HG03280 (cell line): Measurements from ENCODE around the gene TENM3.
"Not testable (repeated sequence)": the region's sequence is repeated elsewhere in the genome, so short reads cannot be mapped to it uniquely, and the experiment has no call there.

Experiments
- ATAC-seq: cut with Tn5 transposase; IDR thresholded peaks from one replicate; pipeline ENCODE4 v1.9.1; 2021; ENCODE audit warnings: mild to moderate bottlenecking, moderate library complexity; ENCODE audit not compliant: unreplicated experiment

TENM3 gene

DNA sequence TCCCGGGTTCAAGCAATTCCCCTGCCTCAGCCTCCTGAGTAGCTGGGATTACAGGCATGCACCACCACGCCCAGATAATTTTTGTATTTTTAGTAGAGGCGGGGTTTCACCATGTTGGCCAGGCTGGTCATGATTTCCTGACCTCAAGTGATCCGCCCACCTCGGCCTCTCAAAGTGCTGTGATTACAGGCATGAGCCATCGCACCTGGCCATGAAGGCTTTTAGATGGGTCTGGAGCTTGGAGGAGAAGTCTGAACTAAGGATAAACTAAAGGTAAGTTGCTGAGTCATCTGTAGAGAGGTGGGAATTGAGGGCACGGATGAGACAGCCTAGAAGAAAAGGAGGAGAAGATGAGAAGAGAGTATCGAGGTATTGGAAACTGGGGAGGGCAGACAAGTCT lies at the start of gene TENM3:
Gene TENM3 (plus strand): TSS at position 199 of the 400 bp plus-strand sequence. CDS start 80,619 bp downstream, outside the sequence.
- not testable (repeated sequence) for ATAC-seq

DNA sequence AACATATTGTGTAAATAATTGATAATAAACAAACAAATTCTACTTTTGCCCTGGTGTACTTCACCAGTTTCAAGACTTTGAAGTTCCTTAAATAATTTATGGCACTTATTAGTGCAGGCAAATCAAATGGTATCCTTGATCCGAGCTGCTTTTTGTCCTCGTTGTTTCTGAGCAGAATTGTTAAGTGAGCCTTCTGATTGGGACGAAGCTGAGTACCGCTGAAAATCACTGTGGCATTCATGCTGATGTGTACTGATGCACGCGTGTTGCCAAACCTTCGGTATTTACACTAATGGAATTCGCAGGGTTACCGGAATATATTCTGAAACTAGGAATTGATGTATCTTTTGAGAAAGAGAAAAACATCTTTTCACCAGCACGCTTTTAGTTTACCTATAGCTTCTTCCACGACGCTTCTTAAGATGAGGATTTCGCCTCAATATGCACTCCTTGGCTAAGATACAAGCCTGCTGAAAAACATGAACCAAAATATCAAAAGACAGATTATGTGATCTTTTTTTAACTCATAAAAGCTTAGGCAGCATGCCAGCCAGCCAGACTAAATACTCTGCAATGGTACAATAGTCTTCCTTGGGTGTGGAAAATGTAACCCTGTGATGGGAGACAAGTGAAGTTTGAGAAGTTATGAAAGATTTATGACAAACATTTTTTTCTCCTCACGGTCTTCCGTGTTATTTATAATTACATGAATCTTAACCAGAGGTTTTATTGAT lies 48.9 kb upstream of the TENM3 start:
- ATAC-seq = no peak

DNA sequence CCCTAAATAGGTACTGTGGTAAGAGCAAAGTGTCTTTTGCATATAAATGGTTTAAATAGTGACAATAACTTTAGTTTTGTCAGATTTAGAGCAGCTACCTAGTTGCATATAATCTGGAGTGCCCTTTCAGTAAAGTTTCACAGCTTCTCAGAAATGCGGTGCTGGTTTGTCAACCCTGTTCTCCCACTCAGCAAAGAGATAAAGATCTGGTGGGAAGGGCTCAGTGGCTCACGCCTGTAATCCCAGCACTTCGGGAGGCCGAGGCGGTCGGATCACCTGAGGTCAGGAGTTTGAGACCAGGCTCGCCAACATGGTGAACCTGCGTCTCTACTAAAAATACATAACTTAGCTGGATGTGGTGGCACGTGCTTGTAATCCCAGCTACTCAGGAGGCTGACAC lies 45.6 kb upstream of the TENM3 start:
- ATAC-seq = no peak

DNA sequence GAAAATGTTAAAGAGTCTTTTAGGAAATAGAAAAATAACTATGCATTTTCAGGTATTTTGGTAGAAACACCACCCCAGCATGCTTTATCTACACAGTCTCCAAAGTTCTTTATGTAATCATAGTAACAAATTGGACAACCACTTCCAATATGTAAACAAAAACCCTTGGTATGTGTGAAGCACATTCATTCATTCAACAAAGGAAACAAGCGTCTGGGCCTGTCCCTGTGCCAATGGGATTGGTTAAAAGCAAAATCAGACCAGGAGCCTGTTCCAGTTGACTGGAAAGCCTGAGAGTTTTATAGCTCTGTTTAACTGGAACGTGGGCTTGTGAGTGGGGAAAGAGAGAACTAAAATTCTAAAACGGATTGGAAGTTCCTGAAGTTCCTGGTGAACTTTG lies 41.3 kb upstream of the TENM3 start:
- ATAC-seq = no peak

DNA sequence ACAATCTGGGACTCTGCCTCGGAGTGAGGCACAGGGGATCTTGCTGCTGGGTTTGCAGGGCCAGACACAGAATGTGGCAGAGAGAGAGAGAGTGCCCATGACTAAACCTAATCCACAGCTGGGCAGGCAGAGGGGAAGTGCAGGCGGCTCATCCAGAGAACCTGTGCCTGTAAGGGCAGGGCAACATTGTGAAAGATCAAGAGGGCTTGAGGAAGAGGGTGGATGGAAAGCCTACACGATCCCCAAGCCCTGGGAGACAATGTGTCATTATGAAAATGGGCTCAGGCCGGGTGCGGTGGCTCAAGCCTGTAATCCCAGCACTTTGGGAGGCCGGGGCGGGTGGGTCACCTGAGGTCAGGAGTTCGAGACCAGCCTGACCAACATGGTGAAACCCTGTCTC lies 40.6 kb upstream of the TENM3 start:
- ATAC-seq = no peak

DNA sequence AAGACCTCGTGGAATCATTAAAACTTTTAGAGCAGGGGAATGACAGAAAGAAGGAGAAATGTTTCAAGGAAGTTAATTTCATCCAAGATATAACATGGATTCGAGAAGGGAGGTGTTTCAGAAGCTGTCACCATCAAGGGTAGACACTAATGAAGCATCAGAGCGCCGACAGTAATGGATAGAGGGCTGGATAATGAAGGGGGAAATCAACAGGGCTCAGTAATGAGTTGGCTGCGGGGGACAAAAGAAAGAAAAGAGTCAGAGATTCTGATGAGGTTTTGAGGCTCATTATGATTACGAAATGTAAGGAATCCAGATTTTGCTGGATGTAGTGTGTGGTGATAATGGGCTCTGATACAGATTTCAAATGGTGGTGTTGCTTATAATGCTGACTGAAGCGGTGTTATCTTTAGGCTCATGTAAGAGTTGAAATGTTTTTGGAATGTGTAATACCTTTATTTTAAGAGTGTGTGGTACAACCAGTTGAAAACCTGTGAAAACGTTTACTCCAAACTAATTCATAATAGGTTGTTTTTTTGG lies 39.3 kb upstream of the TENM3 start:
- ATAC-seq = no peak

DNA sequence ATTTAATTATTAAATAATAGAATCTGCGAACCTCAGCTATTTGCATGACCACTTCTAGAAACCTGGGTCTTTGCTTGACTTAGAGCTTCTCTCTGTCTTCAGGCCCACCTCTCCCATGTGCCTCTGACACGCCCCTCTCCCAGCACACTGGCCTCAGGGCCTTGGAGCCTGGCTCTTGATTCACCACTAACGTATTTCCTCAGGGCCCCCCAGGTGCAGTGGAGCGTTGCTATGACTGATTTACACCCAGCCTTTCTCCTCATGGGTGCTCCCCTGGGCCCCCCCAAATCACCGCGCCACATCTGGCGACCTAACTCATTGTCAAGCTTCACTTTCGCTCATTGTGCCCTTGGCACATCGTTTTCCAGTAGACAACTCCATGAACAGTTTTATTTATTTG lies 37.9 kb upstream of the TENM3 start:
- no peak for ATAC-seq

DNA sequence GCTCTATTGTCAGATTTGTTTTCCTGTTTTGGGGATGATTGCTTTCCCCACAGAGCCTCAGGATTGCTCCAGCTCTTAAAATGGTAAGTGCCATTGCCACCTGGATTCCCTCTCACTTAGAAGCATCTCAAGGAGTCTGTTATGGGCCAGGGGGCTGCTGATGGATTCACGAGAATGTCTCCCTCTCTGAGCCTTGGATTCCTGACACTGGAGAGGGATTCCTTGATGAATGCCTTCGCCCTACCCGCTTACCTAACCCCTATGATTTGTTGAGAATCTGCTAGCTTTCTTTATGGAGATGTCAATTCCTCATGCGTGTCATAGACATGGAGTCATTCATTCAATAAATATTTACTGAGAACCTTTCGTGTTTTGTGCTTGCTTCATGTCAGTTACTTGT lies 36.9 kb upstream of the TENM3 start:
- no peak for ATAC-seq

DNA sequence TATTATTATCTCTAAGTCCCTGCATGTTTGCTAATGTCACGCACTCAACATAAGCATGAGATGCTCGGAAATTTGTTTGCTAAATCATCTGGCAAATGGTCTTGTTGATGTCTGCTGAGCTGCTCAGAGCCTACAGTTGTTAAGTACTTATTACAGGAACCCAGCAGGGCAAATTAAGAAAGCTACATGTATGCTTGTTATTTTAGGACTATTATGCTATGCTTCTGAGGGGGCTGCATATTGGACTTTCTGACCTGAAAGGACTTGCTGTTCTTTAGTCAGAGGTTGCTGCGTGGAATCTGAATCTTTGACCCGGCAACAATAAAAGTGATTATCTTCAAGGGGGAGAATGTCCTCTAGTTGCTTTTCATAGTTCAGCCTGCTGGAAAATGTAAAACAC lies 36.3 kb upstream of the TENM3 start:
- no peak for ATAC-seq

DNA sequence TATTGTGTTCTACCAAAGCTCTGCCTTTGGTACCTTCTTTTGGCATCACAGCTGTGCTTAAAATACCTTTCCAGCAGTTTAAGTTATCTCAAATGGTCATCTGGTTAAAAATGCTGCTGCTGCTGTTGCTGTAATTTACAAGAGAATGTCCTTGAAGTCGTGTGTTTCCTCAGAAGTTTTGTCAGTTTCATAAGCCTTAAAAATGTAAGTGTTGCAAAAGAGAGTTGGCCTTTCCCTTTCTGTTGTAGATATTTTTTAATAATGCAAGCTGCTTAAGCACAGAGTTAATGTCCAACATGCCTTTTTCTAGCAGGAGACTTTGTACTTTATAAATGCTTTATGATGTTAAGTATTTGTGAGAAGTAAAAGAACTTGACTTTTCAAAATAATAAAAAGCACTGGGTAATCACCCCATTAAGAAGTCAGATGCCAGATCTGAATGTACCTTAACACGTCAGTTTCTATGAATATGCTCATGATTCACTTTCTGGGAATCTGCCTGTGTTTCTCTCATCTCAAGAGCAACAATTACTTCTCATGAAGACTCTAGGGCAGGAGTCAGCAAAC lies 35.3 kb upstream of the TENM3 start:
- no peak for ATAC-seq

DNA sequence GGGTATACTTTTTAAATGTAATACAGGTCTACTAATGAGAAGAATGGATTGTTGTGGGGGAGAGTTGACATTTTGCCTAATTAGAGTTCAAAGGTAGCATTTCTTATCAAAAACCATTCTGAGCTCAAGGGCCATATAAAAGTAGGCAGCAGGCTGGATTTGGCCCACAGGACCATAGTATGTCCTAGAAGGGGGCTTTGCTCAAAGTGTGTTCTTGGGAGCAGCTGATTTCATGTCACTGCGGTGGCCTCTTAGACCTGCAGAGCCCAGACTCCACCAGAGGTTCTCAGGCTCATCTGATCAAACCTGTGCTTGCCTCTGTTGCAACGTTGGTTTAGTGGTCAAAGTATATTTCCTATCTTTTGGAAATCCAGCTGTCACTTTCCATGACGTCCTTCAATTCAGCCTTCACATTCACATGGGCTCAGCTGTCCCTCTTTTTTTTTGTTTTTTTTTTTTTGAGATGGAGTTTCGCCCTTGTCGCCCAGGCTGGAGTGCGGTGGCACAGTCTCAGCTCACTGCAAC lies 34.6 kb upstream of the TENM3 start:
- ATAC-seq = no peak

DNA sequence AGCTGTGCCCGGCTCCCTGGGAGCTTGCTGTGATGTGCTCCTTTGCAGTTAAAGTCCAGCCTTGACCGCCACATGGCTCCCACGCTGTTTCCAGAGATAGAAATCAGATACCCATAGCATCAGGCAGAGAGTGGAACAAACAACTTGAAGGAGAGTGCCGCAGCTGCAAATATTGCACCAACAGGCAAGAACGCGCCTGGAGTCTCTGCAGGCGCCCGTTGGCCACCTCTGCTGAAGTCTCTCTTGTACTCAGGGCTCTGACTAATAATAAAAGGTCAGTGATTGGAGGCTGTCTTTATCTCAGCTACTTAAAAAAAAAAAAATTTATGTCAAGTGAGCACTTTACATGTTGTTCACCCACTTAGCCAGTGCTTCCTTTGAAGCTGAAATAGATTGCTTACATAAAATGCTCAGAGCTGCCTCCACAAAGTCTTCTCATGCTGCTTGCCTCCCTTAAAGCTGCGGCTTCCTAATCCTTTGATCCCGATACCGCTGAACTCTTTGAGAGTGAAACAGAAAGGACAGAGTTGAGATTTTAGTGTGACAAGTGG lies 30.9 kb upstream of the TENM3 start:
- ATAC-seq = no peak

DNA sequence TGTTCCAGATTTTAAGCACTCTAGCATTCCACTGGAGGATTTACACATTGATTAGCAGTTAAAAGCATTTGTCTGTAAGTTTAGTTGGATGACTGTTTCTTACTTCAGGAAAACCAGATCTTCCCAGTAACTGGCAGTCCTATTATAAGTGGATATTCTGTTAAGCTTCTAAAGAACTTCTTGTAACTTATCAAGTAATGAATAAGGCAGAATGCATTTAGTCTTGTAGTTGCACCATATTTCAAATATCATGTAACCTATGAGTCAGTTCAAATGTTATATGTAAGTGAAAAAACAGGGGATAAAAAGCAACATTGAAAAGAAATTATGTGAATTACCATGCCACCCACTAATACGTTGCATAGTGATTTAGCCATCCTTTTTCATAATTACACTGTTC lies 30.2 kb upstream of the TENM3 start:
- ATAC-seq = no peak

DNA sequence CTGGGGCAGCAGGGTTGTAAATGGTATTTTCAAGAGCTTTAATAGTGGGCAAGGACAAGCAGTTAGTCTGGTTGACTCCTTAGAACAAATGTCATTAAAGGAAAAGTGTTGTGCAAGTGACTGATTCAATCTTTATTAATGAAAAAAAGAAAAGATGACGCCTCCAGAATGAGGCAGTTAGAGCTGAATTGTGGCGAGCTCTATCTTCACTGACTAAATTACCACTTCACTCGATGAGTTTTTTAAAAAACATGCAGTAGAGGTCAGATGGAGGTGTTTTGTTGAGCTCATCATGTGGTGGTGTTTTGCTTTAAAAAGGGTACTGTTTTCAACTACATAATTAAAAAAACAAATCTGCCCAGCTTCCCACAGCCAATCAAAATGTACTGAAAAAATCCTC lies 28.1 kb upstream of the TENM3 start:
- ATAC-seq = no peak

DNA sequence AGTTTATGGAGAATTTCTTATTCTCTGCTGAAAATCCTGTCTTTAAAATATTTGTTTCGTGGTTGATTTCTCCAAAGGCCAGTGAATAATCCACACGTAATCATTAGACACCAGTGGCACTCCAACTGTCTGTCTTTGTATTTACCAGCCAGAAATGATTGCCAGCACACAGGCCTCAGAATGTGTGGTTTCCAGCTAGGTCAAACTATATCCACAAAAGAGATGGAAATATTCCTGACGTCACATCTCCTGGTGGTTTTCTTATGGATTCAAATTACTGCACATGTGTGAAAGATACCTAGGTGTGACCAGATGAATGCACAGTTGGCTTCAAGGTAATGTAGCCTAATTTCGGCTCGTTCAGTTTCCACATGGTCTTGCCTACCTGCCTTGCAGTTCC lies 27.2 kb upstream of the TENM3 start:
- ATAC-seq = no peak

DNA sequence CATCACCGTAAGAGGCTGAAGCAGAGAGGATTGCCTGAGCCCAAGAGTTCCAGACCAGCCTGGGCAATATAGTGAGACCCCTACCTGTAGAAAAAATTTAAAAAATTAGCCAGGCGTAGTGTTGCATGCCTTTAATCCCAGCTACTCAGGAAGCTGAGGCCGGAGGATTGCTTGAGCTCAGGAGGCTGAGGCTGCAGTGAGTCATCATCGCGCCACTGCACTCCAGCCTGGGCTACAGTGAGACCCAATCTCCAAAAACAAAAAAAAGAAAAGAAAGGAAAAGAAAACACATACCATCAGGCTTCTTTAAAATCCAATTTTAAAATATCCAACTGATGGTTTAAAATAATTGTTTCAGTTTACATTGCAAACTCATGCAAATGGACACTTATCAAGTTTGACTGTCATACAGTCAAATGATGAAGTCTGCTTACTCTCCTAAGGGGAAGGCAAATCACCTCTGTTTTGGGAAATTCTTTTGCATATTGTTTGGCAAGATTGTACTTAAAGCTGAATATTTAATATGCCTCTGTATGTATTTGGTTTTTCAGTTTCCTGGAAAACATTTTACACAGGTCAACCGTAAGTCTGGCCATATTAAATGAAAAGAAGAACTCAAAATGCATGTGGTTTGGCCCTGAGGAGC lies 23.7 kb upstream of the TENM3 start:
- no peak for ATAC-seq

DNA sequence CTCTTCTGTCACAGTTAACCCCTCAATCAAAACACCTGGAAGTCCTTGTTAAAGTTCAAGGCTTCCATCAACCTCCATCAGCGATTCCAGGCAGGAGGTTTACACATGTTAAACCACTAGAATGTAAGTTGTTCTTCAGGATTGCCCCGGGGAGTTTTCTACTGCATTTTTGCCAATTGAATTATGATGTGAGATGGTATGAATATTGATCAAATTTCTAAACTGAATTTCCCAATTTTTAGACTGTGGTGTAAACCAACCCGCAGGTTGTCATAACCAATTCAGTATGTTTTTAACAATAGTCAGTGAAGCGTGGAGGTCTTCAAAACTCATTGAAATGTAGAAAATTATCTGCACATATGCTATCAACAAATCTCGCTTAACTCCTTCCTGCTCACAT lies 21.2 kb upstream of the TENM3 start:
- ATAC-seq = no peak

DNA sequence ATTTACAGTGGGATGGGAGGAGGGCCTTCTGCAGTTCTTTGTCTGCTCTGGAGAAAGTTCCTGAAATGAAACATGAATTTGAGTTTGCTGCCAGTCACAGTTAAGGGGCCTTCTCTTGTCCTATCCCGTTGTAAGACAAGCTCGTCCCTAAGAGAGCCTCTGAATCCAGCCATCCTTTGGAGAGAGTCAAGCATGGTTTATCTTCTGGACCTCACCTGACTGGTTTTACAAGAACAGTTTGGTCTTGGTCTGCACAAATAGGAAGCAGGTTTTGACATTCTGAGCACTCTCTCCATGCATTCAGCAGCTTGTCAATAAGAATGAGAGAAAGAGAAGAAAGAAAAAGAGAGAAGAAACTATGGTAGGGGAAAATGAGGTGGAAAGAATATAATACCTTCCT lies 20.4 kb upstream of the TENM3 start:
- ATAC-seq = no peak

DNA sequence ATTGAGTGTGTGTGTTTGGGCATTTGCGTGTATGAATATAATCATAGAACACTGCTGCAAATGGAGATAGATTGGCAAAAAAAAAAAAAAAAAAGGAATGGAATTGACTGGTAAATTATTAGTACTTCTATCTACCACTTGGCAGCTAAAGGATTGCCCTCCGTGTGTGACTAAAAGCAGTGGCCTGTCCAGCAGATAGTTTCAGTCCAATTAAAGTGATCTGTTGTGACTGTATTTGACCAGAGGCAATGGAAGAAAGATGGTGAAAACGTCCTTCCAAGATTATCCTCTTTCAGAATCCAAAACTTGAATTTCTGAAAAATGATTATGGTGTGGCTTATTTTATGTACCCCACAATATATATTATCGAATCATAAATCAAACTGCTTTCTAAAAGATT lies 19.5 kb upstream of the TENM3 start:
- no peak for ATAC-seq

DNA sequence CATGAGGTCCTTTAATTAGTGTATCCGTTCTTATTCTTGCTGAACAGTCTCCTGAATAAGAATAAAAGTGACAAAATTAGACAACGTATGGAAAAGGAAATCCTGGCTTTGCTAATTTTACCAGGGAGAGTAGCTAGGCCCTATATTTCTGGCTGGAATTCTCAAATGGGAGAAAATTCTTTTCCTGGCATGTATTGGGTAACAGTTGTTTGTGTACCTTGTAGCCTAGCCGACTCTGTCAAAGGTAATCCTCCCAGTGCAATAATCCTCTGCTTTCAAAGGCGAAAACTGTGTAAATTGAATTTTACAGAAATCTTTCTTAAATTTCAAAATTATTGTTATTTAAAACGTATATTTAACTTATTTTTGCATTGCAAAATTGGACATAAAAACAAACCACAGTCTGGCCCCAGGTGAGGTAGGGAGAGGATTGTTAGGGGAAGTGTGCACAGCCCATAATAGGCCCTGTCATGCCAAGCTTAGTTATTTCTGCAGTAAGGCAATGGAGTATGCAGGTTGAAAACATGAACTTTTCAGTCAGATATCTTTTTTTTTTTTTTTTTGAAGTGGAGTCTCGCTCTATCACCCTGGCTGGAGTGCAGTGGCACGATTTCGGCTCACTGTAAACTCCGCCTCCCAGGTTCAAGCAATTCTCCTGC lies 18.9 kb upstream of the TENM3 start:
- no peak for ATAC-seq

DNA sequence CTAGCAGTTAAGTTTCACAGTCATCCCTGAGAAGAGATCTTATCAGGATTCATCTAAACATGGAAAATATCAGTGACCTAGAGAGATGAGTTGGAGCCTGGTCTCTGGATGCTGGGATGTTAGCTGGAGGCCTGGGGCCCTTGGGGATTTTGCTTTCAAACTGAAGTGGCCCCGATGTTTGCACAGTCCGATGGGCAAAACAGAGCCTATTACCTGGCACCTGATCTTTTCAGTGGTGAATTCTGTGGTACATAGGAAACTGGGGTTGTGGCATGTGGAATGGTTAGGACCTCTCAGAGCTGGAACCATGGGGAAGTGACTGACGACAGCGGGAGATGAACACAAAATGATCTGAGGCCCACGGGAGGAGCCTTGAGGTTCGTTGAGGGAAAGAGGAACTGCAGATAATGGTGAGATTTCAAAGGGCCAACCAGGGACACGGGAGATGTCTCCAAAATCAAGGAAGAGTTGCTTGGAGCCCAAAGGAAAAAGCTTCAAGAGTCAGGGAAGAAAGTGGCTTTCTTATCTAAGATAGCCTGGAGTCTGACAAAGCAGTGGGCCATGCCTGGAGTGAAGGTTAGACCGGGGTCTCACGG lies 17.8 kb upstream of the TENM3 start:
- ATAC-seq = no peak
